IMR-90 (cell line): ENCODE results near the gene ARHGAP12. TPM values are rescaled to one million over a fixed set of nuclear protein-coding genes. Genes with fewer than 3 reads are reported as not detected.
A peak's percentile ranks its signal among the peaks of the same experiment; 100 is the strongest.

Experiments
- ATAC-seq: fragments of 200-7000 bp; cut with Tn5 transposase; 2 replicates; pipeline ENCODE4 v1.9.1; 2020; ENCODE audit warnings: low read depth, mild to moderate bottlenecking, moderate library complexity
- BruUV-seq: library from RNA; stranded (reverse); fragments of 400-500 nt; replicated peaks from 2 replicates; lab custom pipeline; 2021; lab: Mats Ljungman, UMichigan
- CTCF ChIA-PET: fragments of 300-600 bp; formaldehyde crosslinking; extraction: SDS; loops from one replicate; lab custom pipeline; 2021; ENCODE audit warnings: antibody characterized with exemption; lab: Yijun Ruan, JAX
- POLR2A ChIA-PET: fragments of 300-600 bp; sonication (Branson Sonifier 250); formaldehyde crosslinking; loops from one replicate; lab custom pipeline; 2022; ENCODE audit warnings: antibody characterized with exemption; ENCODE audit not compliant: unreplicated experiment; lab: Charles Lee
- DNase-seq: peaks from one replicate; pipeline ENCODE4 v3.0.0; 2013
- H2AFZ ChIP-seq: replicated peaks from 2 replicates; pipeline ENCODE3; 2013; ENCODE audit warnings: low read length, mild to moderate bottlenecking; ENCODE audit not compliant: poor library complexity
- H2AK5ac ChIP-seq: 2 replicates; pipeline ENCODE4 v1.6.1; 2013; ENCODE audit warnings: low read depth, low read length, inconsistent platforms
- H2AK9ac ChIP-seq: replicated peaks from 2 replicates; pipeline ENCODE3; 2013; ENCODE audit warnings: mild to moderate bottlenecking, low read depth, low read length, moderate library complexity; ENCODE audit not compliant: poor library complexity
- H2BK120ac ChIP-seq: 2 replicates; pipeline ENCODE4 v1.6.1; 2013; ENCODE audit warnings: low read depth, low read length, inconsistent platforms
- H2BK15ac ChIP-seq: 3 replicates; pipeline ENCODE4 v1.6.1; 2013; ENCODE audit warnings: low read depth, low read length, inconsistent platforms
- H2BK20ac ChIP-seq: 2 replicates; pipeline ENCODE4 v1.6.1; 2013; ENCODE audit warnings: low read depth, mild to moderate bottlenecking, inconsistent platforms, low read length, moderate library complexity
- H2BK5ac ChIP-seq: 2 replicates; pipeline ENCODE4 v1.6.1; 2013; ENCODE audit warnings: mild to moderate bottlenecking, low read depth, low read length, inconsistent platforms; ENCODE audit not compliant: poor library complexity, severe bottlenecking
- H3K14ac ChIP-seq: replicated peaks from 2 replicates; pipeline ENCODE4 v1.6.1; 2013; ENCODE audit warnings: low read depth, low read length, inconsistent platforms
- H3K18ac ChIP-seq: 2 replicates; pipeline ENCODE4 v1.6.1; 2013; ENCODE audit warnings: low read depth, low read length, control low read depth
- H3K23ac ChIP-seq: 2 replicates; pipeline ENCODE4 v1.6.1; 2013; ENCODE audit warnings: low read depth, low read length, inconsistent platforms
- H3K27ac ChIP-seq: 2 replicates; pipeline ENCODE4 v1.5.1; 2013; ENCODE audit warnings: mild to moderate bottlenecking, control low read depth, low read length; ENCODE audit not compliant: insufficient read depth
- H3K27me3 ChIP-seq: 2 replicates; pipeline ENCODE4 v1.6.1; 2013; ENCODE audit warnings: low read length; ENCODE audit not compliant: control insufficient read depth, insufficient read depth
- H3K36me3 ChIP-seq: 2 replicates; pipeline ENCODE4 v1.6.1; 2013; ENCODE audit warnings: low read length, mixed read lengths; ENCODE audit not compliant: control insufficient read depth, insufficient read depth
- H3K4ac ChIP-seq: 2 replicates; pipeline ENCODE4 v1.6.1; 2013; ENCODE audit warnings: low read depth, low read length, inconsistent platforms
- H3K4me1 ChIP-seq: 2 replicates; pipeline ENCODE4 v1.6.1; 2013; ENCODE audit warnings: low read length, mixed read lengths; ENCODE audit not compliant: control insufficient read depth, insufficient read depth
- H3K4me2 ChIP-seq: 2 replicates; pipeline ENCODE4 v1.6.1; 2013; ENCODE audit warnings: low read depth, mild to moderate bottlenecking, control low read depth, low read length, moderate library complexity
- H3K4me3 ChIP-seq: 2 replicates; pipeline ENCODE4 v1.5.1; 2013; ENCODE audit warnings: low read depth, mild to moderate bottlenecking, control low read depth, low read length, moderate library complexity; ENCODE audit not compliant: insufficient read depth
- H3K56ac ChIP-seq: 2 replicates; pipeline ENCODE4 v1.6.1; 2013; ENCODE audit warnings: low read length, inconsistent platforms; ENCODE audit not compliant: insufficient read depth; ENCODE audit errors: extremely low read depth
- H3K79me1 ChIP-seq, 2 experiments: 2 replicates each; pipeline ENCODE4 v1.6.1; 2013; ENCODE audit warnings: low read length in 2 of 2, inconsistent platforms in 1 of 2, low read depth in 1 of 2
- H3K9ac ChIP-seq: 2 replicates; pipeline ENCODE4 v1.6.1; 2013; ENCODE audit warnings: low read depth, low read length, control low read depth
- H3K9me1 ChIP-seq: 2 replicates; pipeline ENCODE4 v1.6.1; 2013; ENCODE audit warnings: low read length, inconsistent platforms; ENCODE audit not compliant: insufficient read depth
- H3K9me3 ChIP-seq: 2 replicates; pipeline ENCODE4 v1.6.1; 2013; ENCODE audit warnings: low read length; ENCODE audit not compliant: control insufficient read depth, insufficient read depth
- H4K20me1 ChIP-seq: 2 replicates; pipeline ENCODE4 v1.6.1; 2013; ENCODE audit warnings: low read length, inconsistent platforms; ENCODE audit not compliant: insufficient read depth
- H4K5ac ChIP-seq: 2 replicates; pipeline ENCODE4 v1.6.1; 2013; ENCODE audit warnings: mild to moderate bottlenecking, low read depth, low read length, control low read depth
- H4K8ac ChIP-seq, 2 experiments: 2 replicates each; pipeline ENCODE4 v1.6.1; 2013; ENCODE audit warnings: low read depth in 2 of 2, low read length in 2 of 2, control low read depth in 1 of 2, inconsistent platforms in 1 of 2
- H4K91ac ChIP-seq: 2 replicates; pipeline ENCODE4 v1.6.1; 2013; ENCODE audit warnings: low read depth, low read length, inconsistent platforms; ENCODE audit not compliant: insufficient read depth
- BHLHE40 ChIP-seq: fragments of 150-350 bp; IDR thresholded peaks from 2 replicates; pipeline ENCODE4 v1.6.1; 2016; ENCODE audit warnings: mild to moderate bottlenecking, low read depth, low read length
- CEBPB ChIP-seq: IDR thresholded peaks from 2 replicates; pipeline ENCODE4 v1.6.1; 2012; ENCODE audit warnings: low read depth, low read length, improper control_type of control experiment
- MAFK ChIP-seq: IDR thresholded peaks from 2 replicates; pipeline ENCODE4 v1.6.1; 2012; ENCODE audit warnings: low read depth, low read length, improper control_type of control experiment
- POLR2A ChIP-seq: IDR thresholded peaks from 2 replicates; pipeline ENCODE4 v1.6.1; 2012; ENCODE audit warnings: mild to moderate bottlenecking, low read depth, low read length
- RAD21 ChIP-seq: IDR thresholded peaks from 2 replicates; pipeline ENCODE4 v1.6.1; 2012; ENCODE audit warnings: low read length, improper control_type of control experiment
- RCOR1 ChIP-seq: IDR thresholded peaks from 2 replicates; pipeline ENCODE4 v1.6.1; 2012; ENCODE audit warnings: mild to moderate bottlenecking, low read length, improper control_type of control experiment; ENCODE audit not compliant: insufficient replicate concordance
- RFX5 ChIP-seq: IDR thresholded peaks from 2 replicates; pipeline ENCODE4 v1.8.0; 2012; ENCODE audit warnings: low read depth, mild to moderate bottlenecking, low read length, moderate library complexity
- SMC3 ChIP-seq: fragments of 150-350 bp; IDR thresholded peaks from 2 replicates; pipeline ENCODE4 v1.6.1; 2016; ENCODE audit warnings: low read depth, mild to moderate bottlenecking, antibody characterized with exemption, low read length, moderate library complexity
- WGBS, 2 experiments: methylation state at CpG; one replicate each; pipeline versions ENCODE4 v1.1.5 to v1.1.7; 2013; ENCODE audit warnings: missing lambda C conversion rate in 2 of 2; ENCODE audit not compliant: insufficient read length in 1 of 2; ENCODE audit errors: extremely low coverage in 2 of 2; 5-methylcytosine and 5-hydroxymethylcytosine counted together
- dilution Hi-C: fragments of 300-500 bp; cut with HindIII; formaldehyde crosslinking; loops from one replicate; pipeline ENCODE4 v1.14.3; 2018; ENCODE audit warnings: low sequenced_read_pairs; ENCODE audit not compliant: unreplicated experiment
- in situ Hi-C: fragments of 300-500 bp; cut with MboI; formaldehyde crosslinking; loops from 3 replicates; pipeline ENCODE4 v1.14.3; 2019; ENCODE audit warnings: low sequenced_read_pairs, inconsistent platforms, mixed read lengths
- intact Hi-C: fragments of 100-400 bp; cut with micrococcal nuclease; formaldehyde crosslinking; loops from 2 replicates; pipeline ENCODE4 v1.10.0; 2022
- polyA plus RNA-seq, 3 experiments: library from polyadenylated mRNA; depleted of rRNA; stranded (reverse); fragments of >200 nt; gene quantifications; 2 replicates each; pipeline ENCODE4 v1.2.3, GENCODE V29; 2012; ENCODE audit warnings: low replicate concordance in 1 of 3
- total RNA-seq: library from RNA; depleted of rRNA; stranded (reverse); fragments of >200 nt; gene quantifications from 2 replicates; pipeline ENCODE4 v1.2.3, GENCODE V29; 2012
- TF ChIP-seq, protein P1 (sequence below): fragments of 150-350 bp; IDR thresholded peaks from 2 replicates; pipeline ENCODE4 v1.6.1; 2017; ENCODE audit warnings: mild to moderate bottlenecking, antibody characterized with exemption, low read length, low read depth
- TF ChIP-seq, protein P2 (sequence below): fragments of 150-350 bp; IDR thresholded peaks from 2 replicates; pipeline ENCODE4 v1.6.1; 2016; ENCODE audit warnings: low read depth, mild to moderate bottlenecking, low read length, moderate library complexity, borderline replicate concordance
- TF ChIP-seq, protein P3 (sequence below): conservative IDR thresholded peaks from 2 replicates; pipeline ENCODE4 v1.5.1; 2012; ENCODE audit warnings: mild to moderate bottlenecking, low read depth, low read length, improper control_type of control experiment

Gene ARHGAP12
- total and polyA plus RNA-seq, 2 of the 4 experiments (the other 2 are of a cell fraction): 9.0 to 28.5 TPM

DNA sequence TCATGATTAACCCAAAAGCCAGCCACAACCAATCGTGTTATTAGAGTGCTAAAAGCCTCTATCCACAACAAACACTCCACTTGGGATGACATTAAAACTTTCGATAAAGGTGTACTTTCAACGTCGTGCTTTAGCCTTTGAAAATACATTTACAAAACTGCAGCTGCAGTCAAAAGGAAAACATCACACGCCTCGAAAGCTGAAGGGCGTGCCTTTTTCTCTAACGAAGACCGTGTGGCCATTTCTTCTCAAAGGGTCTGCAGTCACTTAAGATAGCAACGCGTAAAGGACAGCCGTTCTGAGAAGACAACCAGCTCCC is 1.1 kb downstream of the ARHGAP12 start:
- H3K4me2 ChIP-seq: peak overlapping the region; percentile 99
- ChIA-PET CTCF (interaction anchor here (0.5 kb wide), 1 partner anchor 73 kb away, joined by 4 read pairs; no protein-coding TSS in a partner anchor), POLR2A (interaction anchor here (0.6 kb wide), 1 partner anchor 9 kb away, joined by 4 read pairs; no protein-coding TSS in a partner anchor)
- H3K14ac ChIP-seq: peak overlapping the region; percentile 81
- dilution Hi-C loops: no loop called here
- no peak for DNase-seq
- peak overlapping the region; percentile 63 for H3K27ac ChIP-seq
- H2BK5ac ChIP-seq: peak overlapping the region; percentile 45
- H3K27me3 ChIP-seq: no peaks in the 10 kb centered on the region
- ATAC-seq: no peak
- no peaks in the 10 kb centered on the region for H3K9me3 ChIP-seq
- peaks cover 50% of the 10 kb centered on the region for H4K20me1 ChIP-seq
- TF ChIP-seq MAFK: no peak
- no peak for TF ChIP-seq RAD21
- TF ChIP-seq POLR2A: no peak
- no peak for TF ChIP-seq RFX5
- TF ChIP-seq, protein P1, sequence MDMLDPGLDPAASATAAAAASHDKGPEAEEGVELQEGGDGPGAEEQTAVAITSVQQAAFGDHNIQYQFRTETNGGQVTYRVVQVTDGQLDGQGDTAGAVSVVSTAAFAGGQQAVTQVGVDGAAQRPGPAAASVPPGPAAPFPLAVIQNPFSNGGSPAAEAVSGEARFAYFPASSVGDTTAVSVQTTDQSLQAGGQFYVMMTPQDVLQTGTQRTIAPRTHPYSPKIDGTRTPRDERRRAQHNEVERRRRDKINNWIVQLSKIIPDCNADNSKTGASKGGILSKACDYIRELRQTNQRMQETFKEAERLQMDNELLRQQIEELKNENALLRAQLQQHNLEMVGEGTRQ: no peak
- TF ChIP-seq, protein P2, sequence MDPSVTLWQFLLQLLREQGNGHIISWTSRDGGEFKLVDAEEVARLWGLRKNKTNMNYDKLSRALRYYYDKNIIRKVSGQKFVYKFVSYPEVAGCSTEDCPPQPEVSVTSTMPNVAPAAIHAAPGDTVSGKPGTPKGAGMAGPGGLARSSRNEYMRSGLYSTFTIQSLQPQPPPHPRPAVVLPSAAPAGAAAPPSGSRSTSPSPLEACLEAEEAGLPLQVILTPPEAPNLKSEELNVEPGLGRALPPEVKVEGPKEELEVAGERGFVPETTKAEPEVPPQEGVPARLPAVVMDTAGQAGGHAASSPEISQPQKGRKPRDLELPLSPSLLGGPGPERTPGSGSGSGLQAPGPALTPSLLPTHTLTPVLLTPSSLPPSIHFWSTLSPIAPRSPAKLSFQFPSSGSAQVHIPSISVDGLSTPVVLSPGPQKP: no peak
- TF ChIP-seq, protein P3, sequence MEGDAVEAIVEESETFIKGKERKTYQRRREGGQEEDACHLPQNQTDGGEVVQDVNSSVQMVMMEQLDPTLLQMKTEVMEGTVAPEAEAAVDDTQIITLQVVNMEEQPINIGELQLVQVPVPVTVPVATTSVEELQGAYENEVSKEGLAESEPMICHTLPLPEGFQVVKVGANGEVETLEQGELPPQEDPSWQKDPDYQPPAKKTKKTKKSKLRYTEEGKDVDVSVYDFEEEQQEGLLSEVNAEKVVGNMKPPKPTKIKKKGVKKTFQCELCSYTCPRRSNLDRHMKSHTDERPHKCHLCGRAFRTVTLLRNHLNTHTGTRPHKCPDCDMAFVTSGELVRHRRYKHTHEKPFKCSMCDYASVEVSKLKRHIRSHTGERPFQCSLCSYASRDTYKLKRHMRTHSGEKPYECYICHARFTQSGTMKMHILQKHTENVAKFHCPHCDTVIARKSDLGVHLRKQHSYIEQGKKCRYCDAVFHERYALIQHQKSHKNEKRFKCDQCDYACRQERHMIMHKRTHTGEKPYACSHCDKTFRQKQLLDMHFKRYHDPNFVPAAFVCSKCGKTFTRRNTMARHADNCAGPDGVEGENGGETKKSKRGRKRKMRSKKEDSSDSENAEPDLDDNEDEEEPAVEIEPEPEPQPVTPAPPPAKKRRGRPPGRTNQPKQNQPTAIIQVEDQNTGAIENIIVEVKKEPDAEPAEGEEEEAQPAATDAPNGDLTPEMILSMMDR: no peak
- no peak for TF ChIP-seq SMC3
- TF ChIP-seq CEBPB: no peak
- TF ChIP-seq RCOR1: no peak
- no peak for TF ChIP-seq BHLHE40
- peak overlapping the region; percentile 57 for H2BK120ac ChIP-seq
- peak overlapping the region; percentile 66 for H3K18ac ChIP-seq
- H3K9ac ChIP-seq: peak overlapping the region; percentile 89
- peaks cover 2% of the 10 kb centered on the region; the same call in 1 of the 2 replicates for H3K9me1 ChIP-seq
- peaks cover 17 to 60% of the 10 kb centered on the region in 2 experiments; a peak in 3 of 4 replicates for H3K79me1 ChIP-seq
- peak overlapping the region; percentile 62; the same call in 1 of the 2 replicates for H4K5ac ChIP-seq
- H2BK15ac ChIP-seq: no peak overlapping the region; the same call in 2 of the 3 replicates
- H3K56ac ChIP-seq: peak overlapping the region; percentile 72
- no peak overlapping the region for H2BK20ac ChIP-seq
- in situ Hi-C loops: no loop called here
- peak overlapping the region in 1 of 2 experiments; percentile 11; a peak in 1 of 4 replicates for H4K8ac ChIP-seq
- intact Hi-C loops: loop anchor here (5.0 kb wide), 1 partner anchor 65 kb away; no protein-coding TSS in a partner anchor
- H3K4ac ChIP-seq: peak overlapping the region; percentile 59
- H3K4me1 ChIP-seq: peaks cover 4% of the 10 kb centered on the region
- 0% methylated on average over 6 of the region's 12 CpGs; no CpG with 5 or more reads in 1 of the 2 experiments for WGBS, 2 experiments
- H3K4me3 ChIP-seq: peak overlapping the region; percentile 71
- H3K23ac ChIP-seq: peak overlapping the region; percentile 93
- H4K91ac ChIP-seq: peak overlapping the region; percentile 40; the same call in 1 of the 2 replicates
- no TSS peak for BruUV-seq
- peak overlapping the region; percentile 75 for H2AK9ac ChIP-seq
- H2AK5ac ChIP-seq: peak overlapping the region; percentile 47; the same call in 1 of the 2 replicates
- peak overlapping the region; percentile 96 for H2AFZ ChIP-seq
- no peaks in the 10 kb centered on the region for H3K36me3 ChIP-seq
